ENCODE data around the gene TMEM141. TPM values are rescaled to one million over a fixed set of nuclear protein-coding genes. Genes with fewer than 3 reads are reported as not detected.

The TMEM141 gene
- polyA plus RNA-seq, 4 donors, result 148 to 518 (median 194) TPM

Other genes starting within 250 kb of the TMEM141 start
- 10 to 100 TPM in 2 of 4 donors, 1 to 10 TPM in 2; 1.8 to 19.8 (median 7.3) TPM for gene NOTCH1, start 245.3 kb upstream of the TMEM141 start, polyA plus RNA-seq
- 100 to 1,000 TPM in 1 of 4 donors, 10 to 100 TPM in 3; 15.4 to 114 (median 34.6) TPM for gene EGFL7, start 128.4 kb upstream of the TMEM141 start, polyA plus RNA-seq
- 100 to 1,000 TPM; 222 to 653 (median 363) TPM for gene AGPAT2, start 103.9 kb upstream of the TMEM141 start, polyA plus RNA-seq
- 10 to 100 TPM in 2 of 4 donors, 1 to 10 TPM in 1, under 1 TPM in 1; 0.22 to 12.7 (median 6.6) TPM for gene DIPK1B, start 78.8 kb upstream of the TMEM141 start, polyA plus RNA-seq
- gene LCN10, start 48.4 kb upstream of the TMEM141 start, polyA plus RNA-seq, result 1 to 10 TPM in 3 of 4 donors, not detected in 1; 1.1 to 8.4 (median 4.7) TPM
- gene LCN6, start 42.8 kb upstream of the TMEM141 start, polyA plus RNA-seq, result 10 to 100 TPM in 1 of 4 donors, 1 to 10 TPM in 2, not detected in 1; 1.4 to 21.5 (median 2.2) TPM
- gene LCN8, start 33.1 kb upstream of the TMEM141 start, polyA plus RNA-seq, result under 1 TPM in 1 of 4 donors, not detected in 3; 0.16 TPM
- 10 to 100 TPM in 2 of 4 donors, 1 to 10 TPM in 1, under 1 TPM in 1; 0.46 to 38.5 (median 8.8) TPM for gene LCN15, start 26.8 kb upstream of the TMEM141 start, polyA plus RNA-seq
- 10 to 100 TPM in 1 of 4 donors, 1 to 10 TPM in 2, under 1 TPM in 1; 0.40 to 37.9 (median 2.1) TPM for gene CCDC183, start 5.0 kb downstream of the TMEM141 start, polyA plus RNA-seq
- 100 to 1,000 TPM in 1 of 4 donors, 10 to 100 TPM in 3; 75.5 to 114 (median 82.3) TPM for gene RABL6, start 16.6 kb downstream of the TMEM141 start, polyA plus RNA-seq
- 10 to 100 TPM in 1 of 4 donors, 1 to 10 TPM in 3; 1.1 to 11.6 (median 2.6) TPM for gene AJM1, start 51.1 kb downstream of the TMEM141 start, polyA plus RNA-seq
- 100 to 1,000 TPM; 111 to 337 (median 169) TPM for gene PHPT1, start 58.1 kb downstream of the TMEM141 start, polyA plus RNA-seq
- 1,000 to 10,000 TPM in 1 of 4 donors, 1 to 10 TPM in 3; 4.6 to 1,156 (median 8.9) TPM for gene MAMDC4, start 61.0 kb downstream of the TMEM141 start, polyA plus RNA-seq
- 1,000 to 10,000 TPM in 2 of 4 donors, 100 to 1,000 TPM in 2; 556 to 1,582 (median 1,008) TPM for gene EDF1, start 75.0 kb downstream of the TMEM141 start, polyA plus RNA-seq
- 10 to 100 TPM; 11.2 to 20.9 (median 13.8) TPM for gene TRAF2, start 95.2 kb downstream of the TMEM141 start, polyA plus RNA-seq
- gene FBXW5, start 153.4 kb downstream of the TMEM141 start, polyA plus RNA-seq, result 100 to 1,000 TPM in 3 of 4 donors, 10 to 100 TPM in 1; 96.1 to 262 (median 181) TPM
- gene C8G, start 153.9 kb downstream of the TMEM141 start, polyA plus RNA-seq, result 100 to 1,000 TPM in 1 of 4 donors, 10 to 100 TPM in 3; 13.6 to 106 (median 61.3) TPM
- 10 to 100 TPM in 1 of 4 donors, 1 to 10 TPM in 2, not detected in 1; 2.2 to 88.7 (median 3.4) TPM for gene LCN12, start 160.9 kb downstream of the TMEM141 start, polyA plus RNA-seq
- gene PTGDS, start 186.2 kb downstream of the TMEM141 start, polyA plus RNA-seq, result 10 to 100 TPM in 2 of 4 donors, 1 to 10 TPM in 1, under 1 TPM in 1; 0.86 to 38.0 (median 19.4) TPM
- gene LCNL1, start 191.6 kb downstream of the TMEM141 start, polyA plus RNA-seq, result under 1 TPM in 2 of 4 donors, not detected in 2; 0.07 to 0.16 TPM
- 10 to 100 TPM; 33.7 to 85.9 (median 75.5) TPM for gene PAXX, start 201.1 kb downstream of the TMEM141 start, polyA plus RNA-seq
- gene CLIC3, start 205.2 kb downstream of the TMEM141 start, polyA plus RNA-seq, result 1 to 10 TPM in 2 of 4 donors, under 1 TPM in 1, not detected in 1; 0.81 to 6.2 (median 1.4) TPM
- 10 to 100 TPM in 2 of 4 donors, 1 to 10 TPM in 2; 3.4 to 29.0 (median 8.8) TPM for gene ABCA2, start 236.9 kb downstream of the TMEM141 start, polyA plus RNA-seq
- under 1 TPM in 2 of 4 donors, not detected in 2; 0.09 to 0.90 TPM for gene FUT7, start 240.7 kb downstream of the TMEM141 start, polyA plus RNA-seq

Data from small intestine (tissue), 4 donors.